NCI-H2107 treated with DMSO at 0.1 percent for 48 hours (cell line): ENCODE data around the gene GPAT3.
"Not testable (repeated sequence)": the region's sequence is repeated elsewhere in the genome, so short reads cannot be mapped to it uniquely, and the experiment has no call there.

Experiments used
- DNase-seq: peaks from one replicate; lab custom pipeline; 2025; ENCODE audit not compliant: unreplicated experiment; lab: John Stamatoyannopoulos, UW

The GPAT3 gene

DNA sequence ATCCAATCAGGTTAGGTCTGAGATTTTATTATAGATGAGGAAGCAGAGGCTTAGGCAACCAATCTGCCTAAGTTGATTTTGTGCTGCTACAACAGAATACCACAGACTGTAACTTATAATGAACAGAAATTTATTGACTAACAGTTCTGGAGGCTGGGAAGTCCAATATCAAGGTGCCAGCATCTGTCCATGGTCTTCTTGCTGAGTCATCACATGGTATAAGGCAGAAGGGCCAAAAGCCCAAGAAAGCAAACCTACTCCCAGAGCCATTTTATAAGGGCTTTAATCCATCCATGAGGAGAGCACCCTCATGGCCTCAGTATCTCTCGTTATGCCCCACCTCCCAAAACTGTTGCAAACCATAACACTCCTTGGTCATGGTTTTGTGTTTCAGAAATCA lies 55.8 kb downstream of the GPAT3 start:
- DNase-seq: no peak

DNA sequence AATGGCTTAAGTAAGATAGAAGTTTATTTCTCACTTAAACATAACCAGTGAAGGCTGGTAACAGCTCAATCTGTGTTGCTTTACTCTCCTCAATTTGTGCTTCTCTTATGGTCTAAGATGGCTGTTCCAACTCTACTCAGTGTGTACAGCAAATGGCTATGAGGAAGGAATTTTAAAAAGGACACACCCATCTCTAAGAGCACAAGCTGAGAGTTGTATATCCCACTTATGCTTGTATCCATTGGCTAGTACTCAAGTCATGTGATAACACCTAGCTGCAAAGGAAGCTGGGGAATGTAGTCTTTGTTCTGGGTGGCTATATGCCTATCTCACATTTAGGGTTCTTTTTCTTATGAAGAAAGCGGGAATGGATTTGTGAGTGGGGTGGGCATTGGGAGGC lies 63.3 kb downstream of the GPAT3 start:
- no peak for DNase-seq

GRCh38 chr4:83603129-83603528 lies 67.2 kb downstream of the GPAT3 start:
- no peak for DNase-seq

DNA sequence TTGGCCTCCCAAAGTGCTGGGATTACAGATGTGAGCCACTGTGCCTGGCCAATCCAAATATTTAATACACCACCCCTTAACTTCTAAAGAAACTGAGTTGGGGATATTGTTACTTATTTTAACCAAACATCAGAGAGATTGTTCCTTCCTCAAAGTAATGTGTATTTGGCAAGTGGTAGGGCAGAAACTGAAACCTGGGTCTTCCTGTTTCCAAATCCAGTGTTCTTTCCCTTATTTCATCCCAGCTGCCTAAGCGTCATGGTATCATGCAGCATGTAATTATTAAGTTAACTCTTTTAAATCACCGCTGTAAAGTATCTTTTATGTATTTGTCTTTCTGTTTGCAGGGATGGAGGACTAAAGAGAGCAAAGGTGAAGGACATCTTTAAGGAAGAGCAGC lies 68.4 kb downstream of the GPAT3 start:
- DNase-seq: no peak

DNA sequence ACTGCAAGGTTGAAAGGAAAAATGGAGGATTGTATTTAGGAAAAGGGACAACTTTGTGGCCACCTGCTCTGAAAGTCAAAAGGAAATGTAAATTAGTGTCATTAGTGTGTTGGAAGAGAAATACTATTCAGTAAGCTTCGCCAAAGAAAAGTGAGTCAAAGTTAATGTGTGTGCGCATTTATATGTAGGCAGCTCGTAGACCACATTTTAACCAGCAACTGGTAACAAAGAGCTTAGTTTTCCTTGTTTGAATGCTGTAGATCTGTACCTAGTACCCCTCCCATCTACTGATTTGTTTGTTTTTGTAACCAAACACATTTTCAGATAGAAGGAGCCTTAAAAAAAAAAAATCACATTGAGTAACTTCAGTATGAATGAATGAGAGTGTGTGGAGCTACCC lies 69.3 kb downstream of the GPAT3 start:
- DNase-seq: no peak

DNA sequence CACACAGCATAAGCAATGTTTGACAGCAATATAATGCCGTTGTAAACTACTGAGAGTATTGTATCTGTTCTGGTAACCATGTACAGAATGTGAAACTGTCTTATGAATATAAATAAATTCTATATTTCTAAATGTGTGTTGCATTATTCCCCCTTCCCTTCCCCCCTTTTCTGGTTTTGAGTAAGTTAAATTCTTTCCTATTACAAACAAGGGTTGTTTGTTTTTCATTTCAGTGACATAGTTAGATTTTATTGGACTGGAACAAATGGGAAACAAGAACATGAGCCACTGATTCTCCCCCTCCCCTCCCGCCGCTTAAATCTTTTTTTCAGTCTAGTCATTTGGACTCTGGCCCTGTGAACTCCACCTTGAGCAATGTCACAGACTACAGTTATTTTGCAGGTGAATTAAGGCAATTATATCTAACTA lies 69.8 kb downstream of the GPAT3 start:
- DNase-seq: no peak

DNA sequence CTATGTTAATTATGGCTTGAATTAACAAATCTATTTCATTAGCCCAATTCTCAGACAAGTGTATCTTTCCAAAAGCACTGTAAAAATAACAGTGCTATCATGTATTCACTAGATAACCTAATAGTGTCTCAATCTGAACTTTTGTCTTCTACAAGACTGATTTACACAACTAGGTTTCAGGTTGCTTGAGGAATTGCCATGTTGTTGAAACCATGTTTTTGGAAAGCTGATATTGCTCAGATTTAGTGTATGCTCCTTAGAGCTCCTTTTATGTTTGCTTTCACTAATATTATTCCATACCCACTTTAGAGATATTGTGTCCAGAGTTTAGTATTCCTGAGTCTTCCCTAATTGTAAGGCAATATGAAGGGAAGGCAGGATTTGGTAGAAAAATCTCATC lies 70.6 kb downstream of the GPAT3 start:
- no peak for DNase-seq

GRCh38 chr4:83606898-83607297 lies 71.0 kb downstream of the GPAT3 start:
- no peak for DNase-seq

DNA sequence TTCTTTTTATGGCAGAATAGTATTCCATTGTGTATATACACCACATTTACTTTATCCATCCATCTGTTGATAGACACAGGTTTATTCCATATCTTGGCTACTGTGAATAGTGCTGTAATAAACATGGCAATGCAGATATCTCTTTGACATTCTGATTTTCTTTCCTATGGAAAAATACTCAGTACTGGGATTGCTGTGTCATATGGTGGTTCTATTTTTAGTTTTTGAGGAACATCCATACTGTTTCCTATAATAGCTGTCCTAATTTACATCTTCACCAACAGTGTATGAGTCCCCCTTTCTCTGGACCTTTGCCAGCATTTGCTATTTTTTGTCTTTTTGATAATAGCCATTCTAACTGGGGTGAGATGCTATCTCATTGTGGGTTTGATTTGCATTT lies 73.5 kb downstream of the GPAT3 start:
- DNase-seq: no peak

- DNase-seq: no peak
Observed at GRCh38 chr4:83610729-83611128, 74.8 kb downstream of the GPAT3 start.

GRCh38 chr4:83613023-83613422 lies 77.1 kb downstream of the GPAT3 start:
- no peak for DNase-seq

GRCh38 chr4:83613994-83614393 lies 78.1 kb downstream of the GPAT3 start:
- DNase-seq: no peak

GRCh38 chr4:83616252-83616651 lies 80.3 kb downstream of the GPAT3 start:
- no peak for DNase-seq

GRCh38 chr4:83617371-83618035 lies 81.6 kb downstream of the GPAT3 start:
- DNase-seq: no peak

- DNase-seq: no peak
Observed at GRCh38 chr4:83618431-83618830, 82.5 kb downstream of the GPAT3 start.

DNA sequence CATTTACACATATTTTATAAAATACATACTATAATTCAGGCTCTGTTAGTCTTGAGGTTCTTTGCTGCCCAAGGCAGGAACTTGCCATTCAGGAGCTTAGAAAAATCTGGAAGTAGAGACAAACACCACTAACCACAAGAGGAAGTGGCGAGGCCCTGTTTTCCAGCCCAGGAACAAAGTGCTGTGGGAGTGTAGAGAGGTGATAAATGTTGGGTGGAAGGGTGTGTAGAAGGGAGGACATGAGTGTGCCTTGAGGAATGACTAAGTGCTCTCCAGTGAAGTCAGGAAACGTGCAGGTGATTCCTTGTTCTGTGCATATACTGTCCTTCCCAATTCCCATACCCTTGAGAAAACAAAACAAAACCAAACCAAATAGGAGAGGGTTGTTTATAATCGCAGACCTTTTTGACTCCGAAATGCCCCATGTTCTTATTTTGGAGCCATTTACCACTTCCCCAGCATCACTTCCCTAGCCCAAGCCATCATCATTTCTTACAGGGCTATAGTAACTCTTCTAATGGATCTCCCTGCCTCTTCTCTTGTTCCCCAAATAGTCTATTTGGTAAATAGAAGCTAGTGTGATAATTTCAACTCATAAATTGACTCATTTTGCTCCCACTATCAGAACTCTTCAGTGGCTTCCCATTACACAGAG lies 83.2 kb downstream of the GPAT3 start:
- no peak for DNase-seq

DNA sequence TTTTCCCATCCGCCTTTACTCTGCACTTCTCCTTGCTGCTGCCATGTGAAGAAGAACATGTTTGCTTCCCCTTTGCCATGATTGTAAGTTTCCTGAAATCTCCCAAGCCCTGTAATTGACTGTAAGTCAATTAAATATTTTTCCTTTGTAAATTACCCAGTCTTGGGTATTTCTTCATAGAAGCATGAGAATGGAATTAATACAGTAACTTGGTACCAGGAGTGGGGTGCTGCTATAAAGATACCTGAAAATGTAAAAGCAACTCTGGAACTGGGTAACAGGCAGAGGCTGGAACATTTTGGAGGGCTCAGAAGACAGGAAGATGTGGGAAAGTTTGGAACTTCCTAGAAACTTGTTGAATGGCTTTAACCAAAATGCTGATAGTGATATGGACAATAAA lies 86.2 kb downstream of the GPAT3 start:
- not testable (repeated sequence) for DNase-seq

- no peak for DNase-seq
Observed at GRCh38 chr4:83625821-83626220, 89.9 kb downstream of the GPAT3 start.

- DNase-seq: no peak
Observed at GRCh38 chr4:83626245-83626836, 90.4 kb downstream of the GPAT3 start.

- DNase-seq: no peak
Observed at GRCh38 chr4:83629945-83630721, 94.2 kb downstream of the GPAT3 start.

DNA sequence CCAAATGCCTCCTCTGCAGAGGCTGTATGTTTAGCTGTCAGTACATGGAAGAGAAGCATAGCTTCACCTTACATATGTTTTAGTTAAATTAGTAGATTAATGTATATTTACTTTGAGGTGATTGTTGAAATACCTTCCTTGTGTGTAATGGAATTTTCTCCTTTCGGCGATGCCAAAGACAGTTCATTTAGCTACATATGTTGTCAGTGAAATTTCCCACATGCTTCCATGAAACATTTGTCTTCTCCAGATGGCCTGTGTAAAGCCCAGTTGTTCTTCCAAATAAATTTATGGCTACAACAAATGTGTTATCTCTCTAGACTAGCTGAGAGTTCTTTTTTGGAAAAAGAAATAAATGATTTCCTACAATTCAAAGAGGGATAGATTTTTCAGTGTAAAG lies 95.2 kb downstream of the GPAT3 start:
- no peak for DNase-seq

DNA sequence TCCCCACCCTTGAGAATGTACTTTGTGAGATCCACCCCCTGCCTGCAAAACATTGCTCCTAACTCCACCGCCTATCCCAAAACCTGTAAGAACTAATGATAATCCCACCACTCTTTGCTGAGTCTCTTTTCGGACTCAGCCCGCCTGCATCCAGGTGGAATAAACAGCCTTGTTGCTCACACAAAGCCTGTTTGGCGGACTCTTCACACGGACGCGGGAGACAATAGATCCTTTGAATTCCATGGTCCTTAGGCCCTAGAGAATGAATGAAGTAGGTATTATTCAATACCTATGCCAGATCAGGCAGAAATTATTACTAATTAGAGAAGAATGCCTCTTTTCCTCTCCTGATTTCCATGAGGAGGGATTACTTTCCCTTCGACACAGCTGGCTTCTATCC lies 101.0 kb downstream of the GPAT3 start:
- no peak for DNase-seq
